ENCODE measurements around the gene POLR2C. TPM values are rescaled to one million over a fixed set of nuclear protein-coding genes. Genes with fewer than 3 reads are reported as not detected.

Gene POLR2C
- total and polyA plus RNA-seq, 2 of the 13 experiments (the other 11 are each of a cell fraction or from before 2014, with no cell fraction given), result 104 to 216 TPM

DNA sequence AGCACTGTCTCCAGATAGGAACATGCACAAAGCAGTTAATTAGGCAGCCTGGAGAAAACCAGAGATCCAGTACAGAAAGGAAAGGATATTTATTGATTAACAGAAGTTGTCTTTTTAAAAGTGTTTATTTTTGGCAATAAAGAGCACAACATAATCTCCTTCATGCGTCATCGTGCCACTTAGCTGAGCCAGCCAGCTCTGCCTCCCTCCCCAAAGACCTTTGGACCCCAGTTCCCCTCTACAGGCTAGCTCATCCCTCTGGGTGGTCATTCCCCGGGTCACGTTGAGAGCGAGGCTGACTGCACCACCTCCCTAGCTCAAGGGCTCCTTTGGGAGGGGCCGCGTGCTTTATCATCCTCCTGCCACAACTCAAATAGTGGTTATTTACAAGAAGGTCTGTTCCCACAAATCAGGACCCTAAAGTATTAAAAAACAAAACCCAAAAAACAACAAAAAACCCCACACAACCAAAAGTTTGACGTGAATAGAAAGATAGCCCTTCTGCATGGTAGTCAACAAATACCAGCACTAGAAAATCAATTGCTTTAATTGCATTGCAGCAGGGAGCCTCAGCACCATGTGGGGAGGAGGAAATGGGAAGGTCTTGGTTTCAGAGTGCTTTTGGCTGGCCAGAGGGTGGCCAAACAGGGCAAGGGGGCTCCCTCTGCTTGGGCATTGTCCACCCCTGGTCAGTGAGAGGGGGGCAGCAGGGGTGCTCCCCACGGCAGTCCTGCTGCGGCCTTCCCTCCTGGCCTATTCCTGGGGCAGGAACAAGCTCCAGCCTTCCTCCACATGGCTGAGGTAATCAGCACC is 9.6 kb downstream of the POLR2C start:
- DNase-seq (ENCODE audit: low spot score), result peak; percentile 94
- in situ Hi-C loops (cut with HindIII; ENCODE audit: extremely low pct_ligation_motif_present, low pct_unique_long_range_greater_than_20kb), result no loop called here
- intact Hi-C loops (cut with micrococcal nuclease; ENCODE audit: unreplicated experiment), result loop anchor here (1.0 kb wide), 1 partner anchor 47 kb away; no protein-coding TSS in a partner anchor
- ChIA-PET CTCF (ENCODE audit: low intra/inter-chr PET ratio, low total read pairs) (interaction anchor here (1.1 kb wide), 1 partner anchor 10 kb away, joined by 3 read pairs; the partner anchor contains the start of gene POLR2C), POLR2A (interaction anchor here (0.8 to 5.6 kb wide), 23 partner anchors 8 to 263 kb away, joined by 3 to 147 read pairs (median 4); partner anchors contain the start of genes CCDC102A, CIAPIN1, COQ9 and CX3CL1)
- H3K27ac ChIP-seq (ENCODE audit: extremely low read length, insufficient read depth, low read length), result peak overlapping the region; percentile 82
- 3% methylated on average over 9 of the region's 10 CpGs for WGBS (ENCODE audit: low lambda C conversion rate)
- H2AFZ ChIP-seq (ENCODE audit: low read length), result no peak overlapping the region
- peak overlapping the region; percentile 55 for H3K4me2 ChIP-seq (ENCODE audit: low read depth, low read length)
- peaks cover 8% of the 10 kb centered on the region; the same call in 1 of the 2 replicates for H4K20me1 ChIP-seq (ENCODE audit: insufficient read depth, low read length)
- FAIRE-seq, result peak; percentile 99
- no peaks in the 10 kb centered on the region for H3K9me3 ChIP-seq (ENCODE audit: low read length)
- no peaks in the 10 kb centered on the region for H3K27me3 ChIP-seq (ENCODE audit: control insufficient read depth in 1 of 2, insufficient read depth in 2 of 2, low read length in 2 of 2)
- H3K36me3 ChIP-seq (replicated peaks in 1 of 2; ENCODE audit: control insufficient read depth in 1 of 2, insufficient read depth in 2 of 2, low read length in 2 of 2), result peaks cover 39 to 71% of the 10 kb centered on the region in 2 experiments
- TSS peak; percentile 46 for BruUV-seq (replicated peaks)
- peak overlapping the region; percentile 45 for H3K9ac ChIP-seq (ENCODE audit: insufficient read depth, low read depth, low read length)
- H3K79me2 ChIP-seq (ENCODE audit: insufficient read depth, low read length), result peaks cover 4% of the 10 kb centered on the region
- no peak overlapping the region; a peak in 1 of 6 replicates for H3K4me3 ChIP-seq (replicated peaks in 1 of 3; ENCODE audit: insufficient read depth in 1 of 3, low read depth in 2 of 3, low read length in 3 of 3)
- ATAC-seq, result peak; percentile 83
- H3K4me1 ChIP-seq (ENCODE audit: insufficient read depth, low read length), result peaks cover 61% of the 10 kb centered on the region
- TF ChIP-seq, protein P1, sequence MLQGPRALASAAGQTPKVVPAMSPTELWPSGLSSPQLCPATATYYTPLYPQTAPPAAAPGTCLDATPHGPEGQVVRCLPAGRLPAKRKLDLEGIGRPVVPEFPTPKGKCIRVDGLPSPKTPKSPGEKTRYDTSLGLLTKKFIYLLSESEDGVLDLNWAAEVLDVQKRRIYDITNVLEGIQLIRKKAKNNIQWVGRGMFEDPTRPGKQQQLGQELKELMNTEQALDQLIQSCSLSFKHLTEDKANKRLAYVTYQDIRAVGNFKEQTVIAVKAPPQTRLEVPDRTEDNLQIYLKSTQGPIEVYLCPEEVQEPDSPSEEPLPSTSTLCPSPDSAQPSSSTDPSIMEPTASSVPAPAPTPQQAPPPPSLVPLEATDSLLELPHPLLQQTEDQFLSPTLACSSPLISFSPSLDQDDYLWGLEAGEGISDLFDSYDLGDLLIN (CRISPR knock-in tag; IDR thresholded peaks at IDR 0.05; ENCODE audit: borderline replicate concordance), result no peak
- TF ChIP-seq MTA3 (CRISPR knock-in tag; IDR thresholded peaks at IDR 0.05) (no peak), KMT2B (CRISPR knock-in tag; IDR thresholded peaks at IDR 0.05) (no peak), FOXA3 (CRISPR knock-in tag; IDR thresholded peaks at IDR 0.05) (peak; percentile 73), MAZ (IDR thresholded peaks at IDR 0.05; ENCODE audit: borderline replicate concordance, low read depth, low read length) (peak; percentile 83), MAZ (CRISPR knock-in tag; IDR thresholded peaks at IDR 0.05; ENCODE audit: low read depth) (peak; percentile 60), ZNF598 (CRISPR knock-in tag; IDR thresholded peaks at IDR 0.05; ENCODE audit: borderline replicate concordance) (peak; percentile 67), SP140L (CRISPR knock-in tag; IDR thresholded peaks at IDR 0.05; ENCODE audit: borderline replicate concordance) (0 out of 2 replicates have a peak, but pooled peaks have one; percentile 46), AKAP8 (CRISPR knock-in tag; IDR thresholded peaks at IDR 0.05) (peak; percentile 45; the same call in 1 of the 2 replicates), ZNF343 (CRISPR knock-in tag; IDR thresholded peaks at IDR 0.05) (no peak)
- TF ChIP-seq, protein P2, sequence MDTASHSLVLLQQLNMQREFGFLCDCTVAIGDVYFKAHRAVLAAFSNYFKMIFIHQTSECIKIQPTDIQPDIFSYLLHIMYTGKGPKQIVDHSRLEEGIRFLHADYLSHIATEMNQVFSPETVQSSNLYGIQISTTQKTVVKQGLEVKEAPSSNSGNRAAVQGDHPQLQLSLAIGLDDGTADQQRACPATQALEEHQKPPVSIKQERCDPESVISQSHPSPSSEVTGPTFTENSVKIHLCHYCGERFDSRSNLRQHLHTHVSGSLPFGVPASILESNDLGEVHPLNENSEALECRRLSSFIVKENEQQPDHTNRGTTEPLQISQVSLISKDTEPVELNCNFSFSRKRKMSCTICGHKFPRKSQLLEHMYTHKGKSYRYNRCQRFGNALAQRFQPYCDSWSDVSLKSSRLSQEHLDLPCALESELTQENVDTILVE (CRISPR knock-in tag; IDR thresholded peaks at IDR 0.05), result peak; percentile 27; the same call in 1 of the 2 replicates
- TF ChIP-seq, protein P3, sequence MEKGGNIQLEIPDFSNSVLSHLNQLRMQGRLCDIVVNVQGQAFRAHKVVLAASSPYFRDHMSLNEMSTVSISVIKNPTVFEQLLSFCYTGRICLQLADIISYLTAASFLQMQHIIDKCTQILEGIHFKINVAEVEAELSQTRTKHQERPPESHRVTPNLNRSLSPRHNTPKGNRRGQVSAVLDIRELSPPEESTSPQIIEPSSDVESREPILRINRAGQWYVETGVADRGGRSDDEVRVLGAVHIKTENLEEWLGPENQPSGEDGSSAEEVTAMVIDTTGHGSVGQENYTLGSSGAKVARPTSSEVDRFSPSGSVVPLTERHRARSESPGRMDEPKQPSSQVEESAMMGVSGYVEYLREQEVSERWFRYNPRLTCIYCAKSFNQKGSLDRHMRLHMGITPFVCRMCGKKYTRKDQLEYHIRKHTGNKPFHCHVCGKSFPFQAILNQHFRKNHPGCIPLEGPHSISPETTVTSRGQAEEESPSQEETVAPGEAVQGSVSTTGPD (CRISPR knock-in tag; IDR thresholded peaks at IDR 0.05), result no peak
- TF ChIP-seq, protein P4, sequence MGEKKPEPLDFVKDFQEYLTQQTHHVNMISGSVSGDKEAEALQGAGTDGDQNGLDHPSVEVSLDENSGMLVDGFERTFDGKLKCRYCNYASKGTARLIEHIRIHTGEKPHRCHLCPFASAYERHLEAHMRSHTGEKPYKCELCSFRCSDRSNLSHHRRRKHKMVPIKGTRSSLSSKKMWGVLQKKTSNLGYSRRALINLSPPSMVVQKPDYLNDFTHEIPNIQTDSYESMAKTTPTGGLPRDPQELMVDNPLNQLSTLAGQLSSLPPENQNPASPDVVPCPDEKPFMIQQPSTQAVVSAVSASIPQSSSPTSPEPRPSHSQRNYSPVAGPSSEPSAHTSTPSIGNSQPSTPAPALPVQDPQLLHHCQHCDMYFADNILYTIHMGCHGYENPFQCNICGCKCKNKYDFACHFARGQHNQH (CRISPR knock-in tag; IDR thresholded peaks at IDR 0.05), result peak; percentile 78
- TF ChIP-seq, protein P5, sequence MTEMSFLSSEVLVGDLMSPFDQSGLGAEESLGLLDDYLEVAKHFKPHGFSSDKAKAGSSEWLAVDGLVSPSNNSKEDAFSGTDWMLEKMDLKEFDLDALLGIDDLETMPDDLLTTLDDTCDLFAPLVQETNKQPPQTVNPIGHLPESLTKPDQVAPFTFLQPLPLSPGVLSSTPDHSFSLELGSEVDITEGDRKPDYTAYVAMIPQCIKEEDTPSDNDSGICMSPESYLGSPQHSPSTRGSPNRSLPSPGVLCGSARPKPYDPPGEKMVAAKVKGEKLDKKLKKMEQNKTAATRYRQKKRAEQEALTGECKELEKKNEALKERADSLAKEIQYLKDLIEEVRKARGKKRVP (CRISPR knock-in tag; IDR thresholded peaks at IDR 0.05), result peak; percentile 48 to 52; a peak in 3 of 4 replicates
- TF ChIP-seq, protein P6, sequence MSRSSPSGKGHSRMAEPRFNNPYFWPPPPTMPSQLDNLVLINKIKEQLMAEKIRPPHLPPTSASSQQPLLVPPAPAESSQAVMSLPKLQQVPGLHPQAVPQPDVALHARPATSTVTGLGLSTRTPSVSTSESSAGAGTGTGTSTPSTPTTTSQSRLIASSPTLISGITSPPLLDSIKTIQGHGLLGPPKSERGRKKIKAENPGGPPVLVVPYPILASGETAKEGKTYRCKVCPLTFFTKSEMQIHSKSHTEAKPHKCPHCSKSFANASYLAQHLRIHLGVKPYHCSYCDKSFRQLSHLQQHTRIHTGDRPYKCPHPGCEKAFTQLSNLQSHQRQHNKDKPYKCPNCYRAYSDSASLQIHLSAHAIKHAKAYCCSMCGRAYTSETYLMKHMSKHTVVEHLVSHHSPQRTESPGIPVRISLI (CRISPR knock-in tag; IDR thresholded peaks at IDR 0.05; ENCODE audit: borderline replicate concordance), result no peak
